Neuronal stem cell (in vitro differentiated cells): ENCODE data around the gene REL. TPM values are rescaled to one million over a fixed set of nuclear protein-coding genes. Genes with fewer than 3 reads are reported as not detected.

Experiments used
- DNase-seq: peaks from one replicate; pipeline ENCODE4 v3.0.0-alpha.2; 2013; ENCODE audit warnings: low spot score
- H2AFZ ChIP-seq: one replicate; pipeline ENCODE4 v1.6.1; 2013; ENCODE audit warnings: mild to moderate bottlenecking, low read length, inconsistent platforms
- H2AK5ac ChIP-seq: 2 replicates; pipeline ENCODE4 v1.6.1; 2013; ENCODE audit warnings: low read depth, mild to moderate bottlenecking, inconsistent platforms, low read length, moderate library complexity, mixed read lengths
- H2BK120ac ChIP-seq: 2 replicates; pipeline ENCODE4 v1.6.1; 2013; ENCODE audit warnings: low read depth, mild to moderate bottlenecking, inconsistent platforms, low read length, moderate library complexity, mixed read lengths
- H2BK12ac ChIP-seq: one replicate; pipeline ENCODE4 v1.6.1; 2013; ENCODE audit warnings: low read length, inconsistent platforms
- H2BK15ac ChIP-seq: 2 replicates; pipeline ENCODE4 v1.6.1; 2013; ENCODE audit warnings: mild to moderate bottlenecking, low read length, inconsistent platforms, mixed read lengths
- H2BK5ac ChIP-seq: one replicate; pipeline ENCODE4 v1.6.1; 2013; ENCODE audit warnings: inconsistent platforms, mild to moderate bottlenecking, low read length, moderate library complexity
- H3K14ac ChIP-seq: one replicate; pipeline ENCODE4 v1.6.1; 2013; ENCODE audit warnings: low read length, inconsistent platforms
- H3K18ac ChIP-seq: 2 replicates; pipeline ENCODE4 v1.6.1; 2013; ENCODE audit warnings: low read length, inconsistent platforms
- H3K23ac ChIP-seq: 2 replicates; pipeline ENCODE4 v1.6.1; 2013; ENCODE audit warnings: low read depth, mild to moderate bottlenecking, mixed read lengths, low read length, inconsistent platforms; ENCODE audit not compliant: poor library complexity
- H3K27ac ChIP-seq: replicated peaks from 3 replicates; pipeline ENCODE4 v1.5.1; 2013; ENCODE audit warnings: low read length, inconsistent platforms
- H3K27me3 ChIP-seq, 3 experiments: 2 replicates each; pipeline ENCODE4 v1.6.1; 2013; ENCODE audit warnings: low read length in 3 of 3, mild to moderate bottlenecking in 2 of 3, inconsistent platforms in 1 of 3, low read depth in 1 of 3, mixed read lengths in 1 of 3, moderate library complexity in 1 of 3; ENCODE audit not compliant: control insufficient read depth in 3 of 3, insufficient read depth in 3 of 3
- H3K36me3 ChIP-seq, 2 donors: replicated peaks in 1 of 2; 2 replicates each; pipeline ENCODE4 v1.6.1; 2013; ENCODE audit warnings: low read length in 2 of 2; ENCODE audit not compliant: control insufficient read depth in 2 of 2, insufficient read depth in 2 of 2
- H3K4ac ChIP-seq: 2 replicates; pipeline ENCODE4 v1.6.1; 2013; ENCODE audit warnings: inconsistent platforms, mild to moderate bottlenecking, low read length, moderate library complexity
- H3K4me1 ChIP-seq, 2 donors: 1 replicate in 1 of 2; 2 replicates in 1 of 2; pipeline ENCODE4 v1.6.1; 2013; ENCODE audit warnings: low read length in 2 of 2, low read depth in 1 of 2; ENCODE audit not compliant: control insufficient read depth in 2 of 2, insufficient read depth in 1 of 2
- H3K4me2 ChIP-seq: one replicate; pipeline ENCODE4 v1.6.1; 2013; ENCODE audit warnings: mild to moderate bottlenecking, low read length, inconsistent platforms; ENCODE audit not compliant: insufficient read depth, poor library complexity, severe bottlenecking
- H3K4me3 ChIP-seq, 2 donors: 2 replicates each; pipeline ENCODE4 v1.5.1; 2013; ENCODE audit warnings: low read length in 2 of 2, mild to moderate bottlenecking in 2 of 2, inconsistent platforms in 1 of 2, moderate library complexity in 1 of 2
- H3K79me1 ChIP-seq: one replicate; pipeline ENCODE4 v1.6.1; 2013; ENCODE audit warnings: low read depth, mild to moderate bottlenecking, inconsistent platforms, low read length, moderate library complexity
- H3K9ac ChIP-seq: one replicate; pipeline ENCODE4 v1.6.1; 2013; ENCODE audit warnings: mild to moderate bottlenecking, low read depth, low read length, inconsistent platforms; ENCODE audit not compliant: poor library complexity
- H3K9me3 ChIP-seq, 2 donors: replicated peaks in 1 of 2; 2 replicates each; pipeline versions ENCODE3 to v1.6.1; 2013; ENCODE audit warnings: low read length in 2 of 2, mild to moderate bottlenecking in 2 of 2, inconsistent platforms in 1 of 2, low read depth in 1 of 2, mixed read lengths in 1 of 2, moderate library complexity in 1 of 2; ENCODE audit not compliant: control insufficient read depth in 2 of 2, insufficient read depth in 1 of 2
- H4K8ac ChIP-seq: one replicate; pipeline ENCODE4 v1.6.1; 2013; ENCODE audit warnings: low read depth, mild to moderate bottlenecking, inconsistent platforms, low read length, moderate library complexity
- H4K91ac ChIP-seq: one replicate; pipeline ENCODE4 v1.6.1; 2013; ENCODE audit warnings: low read length, low read depth, mild to moderate bottlenecking, inconsistent platforms; ENCODE audit not compliant: poor library complexity
- WGBS, 2 donors: extraction: QIAGEN DNeasy Blood & Tissue Kit; methylation state at CpG; one replicate each; pipeline ENCODE4 v1.1.7; 2013; ENCODE audit warnings: missing lambda C conversion rate in 2 of 2, mixed read lengths in 1 of 2; ENCODE audit not compliant: insufficient read length in 2 of 2, insufficient replicate concordance in 1 of 2; ENCODE audit errors: extremely low coverage in 2 of 2; 5-methylcytosine and 5-hydroxymethylcytosine counted together
- polyA plus RNA-seq, 2 experiments: library from polyadenylated mRNA; stranded (reverse); fragments of 200-250 nt; gene quantifications; one replicate each; pipeline ENCODE4 v1.2.3, GENCODE V29; 2013

The REL gene
- 4.8 TPM for polyA plus RNA-seq (2013, experiment 1 of 2)
- polyA plus RNA-seq (2013, experiment 2 of 2) = 5.2 TPM

- H3K4ac ChIP-seq = peak within 1 kb of the TSS; percentile 76
- H3K9me3 ChIP-seq = no peaks in the 10 kb centered on the region
- no peak within 1 kb of the TSS for H2AK5ac ChIP-seq
- peak within 1 kb of the TSS; percentile 90 to 98 for H3K4me3 ChIP-seq
- peak within 1 kb of the TSS; percentile 71 for H3K14ac ChIP-seq
- H3K27ac ChIP-seq = peak within 1 kb of the TSS; percentile 94
- no peaks in the 10 kb centered on the region for H3K27me3 ChIP-seq
- peak within 1 kb of the TSS; percentile 99 for H2AFZ ChIP-seq
- peak within 1 kb of the TSS; percentile 84 for H3K9ac ChIP-seq
- no peak within 1 kb of the TSS for H2BK120ac ChIP-seq
- H3K36me3 ChIP-seq = no peaks in the 10 kb centered on the region
- WGBS, 2 donors = no CpG with 5 or more reads among the region's 90 CpGs
- H3K4me2 ChIP-seq = peak within 1 kb of the TSS; percentile 58
- peak within 1 kb of the TSS; percentile 82 for H2BK5ac ChIP-seq
- peak; percentile 91 for DNase-seq
- H4K91ac ChIP-seq = no peak within 1 kb of the TSS
- H3K4me1 ChIP-seq = peaks cover 4 to 8% of the 10 kb centered on the region in 2 donors
- H3K18ac ChIP-seq = peak within 1 kb of the TSS; percentile 96
- H4K8ac ChIP-seq = no peak within 1 kb of the TSS
- H2BK15ac ChIP-seq = peak within 1 kb of the TSS; percentile 85
- peak within 1 kb of the TSS; percentile 93 for H3K23ac ChIP-seq
- peaks cover 3% of the 10 kb centered on the region for H3K79me1 ChIP-seq
- H2BK12ac ChIP-seq = no peak within 1 kb of the TSS
These were observed at the start of gene REL for GRCh38 chr2:60881047-60881932. Gene REL, plus strand, starts transcription at chr2:60881574. Its CDS starts 267 bp downstream, at chr2:60881841.

- Histone ChIP-seq H3K4me1 (peaks cover 4 to 6% of the 10 kb centered on the region in 2 donors), H3K14ac (no peak overlapping the region), H3K4ac (no peak overlapping the region), H2BK15ac (no peak overlapping the region), H4K8ac (no peak overlapping the region), H4K91ac (no peak overlapping the region), H3K27ac (no peak overlapping the region), H3K18ac (no peak overlapping the region), H3K36me3 (no peaks in the 10 kb centered on the region), H3K27me3 (peaks cover 0 to 8% (median 0%) of the 10 kb centered on the region in 3 experiments), H2BK120ac (no peak overlapping the region), H2AFZ (no peak overlapping the region), H3K79me1 (no peaks in the 10 kb centered on the region), H3K9me3 (no peaks in the 10 kb centered on the region), H3K9ac (no peak overlapping the region), H3K23ac (no peak overlapping the region), H2BK5ac (no peak overlapping the region), H2AK5ac (no peak overlapping the region), H2BK12ac (no peak overlapping the region), H3K4me3 (no peak overlapping the region), H3K4me2 (no peak overlapping the region)
- DNase-seq = no peak
These were observed 49.5 kb upstream of the REL start for GRCh38 chr2:60831921-60832320.

GRCh38 chr2:60832621-60833020 is 48.8 kb upstream of the REL start:
- H2AK5ac ChIP-seq = no peak overlapping the region
- DNase-seq = no peak
- no peaks in the 10 kb centered on the region for H3K36me3 ChIP-seq
- no peak overlapping the region for H3K4ac ChIP-seq
- H3K4me3 ChIP-seq = no peak overlapping the region
- no peak overlapping the region for H2BK120ac ChIP-seq
- H3K27ac ChIP-seq = no peak overlapping the region
- H3K27me3 ChIP-seq = peaks cover 0 to 11% (median 0%) of the 10 kb centered on the region in 3 experiments
- H2BK5ac ChIP-seq = no peak overlapping the region
- H4K91ac ChIP-seq = no peak overlapping the region
- no peak overlapping the region for H3K23ac ChIP-seq
- H3K14ac ChIP-seq = no peak overlapping the region
- H2BK12ac ChIP-seq = no peak overlapping the region
- no peak overlapping the region for H2BK15ac ChIP-seq
- H3K79me1 ChIP-seq = no peaks in the 10 kb centered on the region
- H3K18ac ChIP-seq = no peak overlapping the region
- no peak overlapping the region for H3K4me2 ChIP-seq
- H3K9ac ChIP-seq = no peak overlapping the region
- H3K9me3 ChIP-seq = no peaks in the 10 kb centered on the region
- H3K4me1 ChIP-seq = peaks cover 4 to 6% of the 10 kb centered on the region in 2 donors
- no CpG with 5 or more reads among the region's 2 CpGs for WGBS, 2 donors
- H2AFZ ChIP-seq = no peak overlapping the region
- no peak overlapping the region for H4K8ac ChIP-seq

GRCh38 chr2:60834270-60834717 is 47.1 kb upstream of the REL start:
- Histone ChIP-seq H3K4ac (no peak overlapping the region), H4K91ac (no peak overlapping the region), H3K27me3 (peaks cover 0 to 12% (median 0%) of the 10 kb centered on the region in 3 experiments), H2BK120ac (no peak overlapping the region), H3K4me2 (no peak overlapping the region), H3K23ac (peak overlapping the region; percentile 5), H2BK5ac (no peak overlapping the region), H3K4me1 (peaks cover 4 to 6% of the 10 kb centered on the region in 2 donors), H2AK5ac (no peak overlapping the region), H2BK15ac (no peak overlapping the region), H3K14ac (no peak overlapping the region), H4K8ac (no peak overlapping the region), H3K9ac (no peak overlapping the region), H3K9me3 (no peaks in the 10 kb centered on the region), H3K4me3 (no peak overlapping the region), H2BK12ac (no peak overlapping the region), H3K79me1 (no peaks in the 10 kb centered on the region), H2AFZ (peak overlapping the region; percentile 19), H3K27ac (no peak overlapping the region), H3K18ac (no peak overlapping the region), H3K36me3 (no peaks in the 10 kb centered on the region)
- no peak for DNase-seq
- no CpG with 5 or more reads among the region's 2 CpGs for WGBS, 2 donors
